Endothelial cell of umbilical vein (primary cell): ENCODE measurements around the gene TMPRSS13. TPM values are rescaled to one million over a fixed set of nuclear protein-coding genes. Genes with fewer than 3 reads are reported as not detected.
A peak's percentile ranks its signal among the peaks of the same experiment; 100 is the strongest.

ENCODE experiments used
- BruUV-seq: library from RNA; stranded (reverse); fragments of 400-500 nt; replicated peaks from 2 replicates; lab custom pipeline; 2021; lab: Mats Ljungman, UMichigan
- CTCF ChIA-PET: fragments of 300-600, 350-600 bp; sonication (Branson Sonifier 250); formaldehyde crosslinking; loops from one replicate; lab custom pipeline; 2021; ENCODE audit warnings: antibody characterized with exemption, inconsistent platforms; lab: Charles Lee
- POLR2A ChIA-PET: fragments of 300-600, 350-600 bp; sonication (Branson Sonifier 250); formaldehyde crosslinking; loops from one replicate; lab custom pipeline; 2021; ENCODE audit warnings: antibody characterized with exemption, inconsistent platforms; lab: Charles Lee
- DNase-seq: peaks from one replicate; pipeline ENCODE4 v3.0.0-alpha.2; 2011; ENCODE audit warnings: low read depth, low spot score
- FAIRE-seq: peaks from 2 replicates; lab custom pipeline; 2011; peaks lifted over from hg19 to GRCh38; lab: Jason Lieb, UNC
- H2AFZ ChIP-seq: 2 replicates; pipeline ENCODE4 v1.6.0; 2012; ENCODE audit warnings: low read depth, low read length, control low read depth, inconsistent platforms
- H3K27ac ChIP-seq: 2 replicates; pipeline ENCODE4 v1.5.1; 2011; ENCODE audit warnings: low read depth, mild to moderate bottlenecking, control low read depth, low read length, moderate library complexity; ENCODE audit not compliant: insufficient read depth
- H3K27me3 ChIP-seq, 2 experiments: 2 replicates each; pipeline versions ENCODE4 v1.6.0 to v1.6.1; 2011; ENCODE audit warnings: low read length in 2 of 2, mixed read lengths in 1 of 2; ENCODE audit not compliant: control insufficient read depth in 2 of 2, insufficient read depth in 2 of 2
- H3K36me3 ChIP-seq, 2 experiments: 2 replicates in 1 of 2; 3 replicates in 1 of 2; pipeline ENCODE4 v1.5.1; 2011; ENCODE audit warnings: low read length in 2 of 2, mild to moderate bottlenecking in 1 of 2, moderate library complexity in 1 of 2; ENCODE audit not compliant: control insufficient read depth in 2 of 2, insufficient read depth in 2 of 2; ENCODE audit errors: extremely low read depth in 1 of 2
- H3K4me1 ChIP-seq: 3 replicates; pipeline ENCODE4 v1.5.1; 2011; ENCODE audit warnings: mild to moderate bottlenecking, low read length; ENCODE audit not compliant: control insufficient read depth, insufficient read depth; ENCODE audit errors: extremely low read depth
- H3K4me2 ChIP-seq: 2 replicates; pipeline ENCODE4 v1.6.1; 2011; ENCODE audit warnings: low read length, control low read depth, mixed read lengths; ENCODE audit not compliant: insufficient read depth
- H3K4me3 ChIP-seq, 3 experiments: fragments of 200-600 bp in 1 of 3; sonication (generic), shearing (Covaris generic) in 1 of 3; replicated peaks in 1 of 3; 2 replicates each; pipeline ENCODE4 v1.5.1; 2011 to 2016; ENCODE audit warnings: control low read depth in 3 of 3, low read length in 3 of 3, mild to moderate bottlenecking in 2 of 3, inconsistent platforms in 1 of 3, low read depth in 1 of 3, moderate library complexity in 1 of 3; ENCODE audit not compliant: insufficient read depth in 1 of 3
- H3K79me2 ChIP-seq: 2 replicates; pipeline ENCODE4 v1.6.0; 2012; ENCODE audit warnings: low read length, inconsistent platforms; ENCODE audit not compliant: control insufficient read depth, insufficient read depth
- H3K9ac ChIP-seq: replicated peaks from 2 replicates; pipeline ENCODE3; 2011; ENCODE audit warnings: low read length, control low read depth; ENCODE audit not compliant: insufficient read depth; ENCODE audit errors: extremely low read depth
- H3K9me1 ChIP-seq: replicated peaks from 3 replicates; pipeline ENCODE4 v1.6.0; 2011; ENCODE audit warnings: mild to moderate bottlenecking, low read length; ENCODE audit not compliant: control insufficient read depth, insufficient read depth; ENCODE audit errors: extremely low read depth
- H3K9me3 ChIP-seq: replicated peaks from 2 replicates; pipeline ENCODE4 v1.5.1; 2012; ENCODE audit warnings: low read length, inconsistent platforms; ENCODE audit not compliant: control insufficient read depth, insufficient read depth
- H4K20me1 ChIP-seq: replicated peaks from 2 replicates; pipeline ENCODE3; 2011; ENCODE audit warnings: mild to moderate bottlenecking, low read length; ENCODE audit not compliant: control insufficient read depth, insufficient read depth; ENCODE audit errors: extremely low read depth
- CTCF ChIP-seq, 2 donors: IDR thresholded peaks; 1 replicate in 1 of 2; 2 replicates in 1 of 2; pipeline ENCODE4 v1.5.1; 2011; ENCODE audit warnings: low read length in 2 of 2, mild to moderate bottlenecking in 2 of 2, moderate library complexity in 2 of 2, control low read depth in 1 of 2, inconsistent platforms in 1 of 2, low read depth in 1 of 2; ENCODE audit not compliant: insufficient read depth in 1 of 2; ENCODE audit errors: extremely low read depth in 1 of 2
- EZH2 ChIP-seq: IDR thresholded peaks from 2 replicates; pipeline ENCODE4 v1.6.1; 2012; ENCODE audit warnings: borderline replicate concordance, low read depth, mild to moderate bottlenecking, moderate library complexity, low read length, inconsistent platforms; ENCODE audit not compliant: severe bottlenecking
- FOS ChIP-seq: IDR thresholded peaks from 2 replicates; pipeline ENCODE4 v1.6.1; 2011; ENCODE audit warnings: mild to moderate bottlenecking, low read length, moderate library complexity, borderline replicate concordance; ENCODE audit not compliant: insufficient read depth
- GATA2 ChIP-seq: IDR thresholded peaks from 2 replicates; pipeline ENCODE4 v1.7.0; 2011; ENCODE audit warnings: low read depth, mild to moderate bottlenecking, moderate library complexity, mixed read lengths, low read length; ENCODE audit not compliant: insufficient read length, insufficient read depth
- JUN ChIP-seq: IDR thresholded peaks from 2 replicates; pipeline ENCODE4 v1.6.1; 2011; ENCODE audit warnings: borderline replicate concordance, low read depth; ENCODE audit not compliant: insufficient read length, insufficient read depth
- MAX ChIP-seq: IDR thresholded peaks from 2 replicates; pipeline ENCODE4 v1.6.1; 2011; ENCODE audit not compliant: insufficient read depth, insufficient read length
- MYC ChIP-seq: IDR thresholded peaks from one replicate; pipeline ENCODE4 v1.6.1; 2011; ENCODE audit warnings: mild to moderate bottlenecking, low read depth, low read length
- POLR2A ChIP-seq: IDR thresholded peaks from 2 replicates; pipeline ENCODE4 v1.6.1; 2012; ENCODE audit warnings: low read depth, mild to moderate bottlenecking, control low read depth, low read length
- POLR2AphosphoS5 ChIP-seq: IDR thresholded peaks from 2 replicates; pipeline ENCODE4 v1.6.1; 2012; ENCODE audit warnings: low read depth, mild to moderate bottlenecking, control low read depth, low read length, moderate library complexity; ENCODE audit not compliant: insufficient read depth
- dilution Hi-C: fragments of 300-500 bp; cut with MboI; formaldehyde crosslinking; loops from one replicate; pipeline ENCODE4 v1.15.0; 2019; ENCODE audit warnings: low sequenced_read_pairs; ENCODE audit not compliant: extremely low pct_ligation_motif_present
- intact Hi-C: fragments of 100-400 bp; cut with micrococcal nuclease; formaldehyde crosslinking; loops from one replicate; pipeline ENCODE4 v1.10.0; 2022
- polyA plus RNA-seq, 4 experiments: library from polyadenylated mRNA; depleted of rRNA in 3 of 4; stranded (reverse) in 3 of 4; unstranded in 1 of 4; fragments of >200 nt; gene quantifications; 2 replicates each; pipeline versions ENCODE4 v1.2.1 to v1.2.3, GENCODE V29; 2011 to 2012; ENCODE audit warnings: missing spikeins in 1 of 4
- total RNA-seq: library from RNA; stranded (reverse); gene quantifications from 2 replicates; pipeline ENCODE4 v1.2.3, GENCODE V29; 2021

The TMPRSS13 gene
- total and polyA plus RNA-seq, 2 donors (not counting 3 experiments of a cell fraction or from before 2014, with no cell fraction given): 0.22 to 0.46 TPM

GRCh38 chr11:117906710-117907109 lies 22.5 kb downstream of the TMPRSS13 start:
- peak overlapping the region; percentile 36 for H2AFZ ChIP-seq
- H3K4me1 ChIP-seq: peaks cover 5% of the 10 kb centered on the region
- H3K27me3 ChIP-seq: no peaks in the 10 kb centered on the region
- FAIRE-seq: no peak
- no peak overlapping the region for H3K9ac ChIP-seq
- POLR2A ChIA-PET: no interaction called here
- no peaks in the 10 kb centered on the region for H3K36me3 ChIP-seq
- CTCF ChIA-PET: interaction anchor here (0.7 to 2.9 kb wide), 10 partner anchors 14 to 481 kb away, joined by 3 to 22 read pairs (median 5); no protein-coding TSS in a partner anchor
- no peaks in the 10 kb centered on the region for H4K20me1 ChIP-seq
- H3K4me3 ChIP-seq: no peak overlapping the region
- H3K9me1 ChIP-seq: no peaks in the 10 kb centered on the region
- H3K9me3 ChIP-seq: no peaks in the 10 kb centered on the region
- intact Hi-C loops (loop anchor here (1.0 kb wide), 3 partner anchors 41 to 83 kb away; no protein-coding TSS in a partner anchor), dilution Hi-C loops (no loop called here)
- no peak for DNase-seq
- TF ChIP-seq EZH2 (no peak), JUN (no peak), POLR2AphosphoS5 (no peak), FOS (no peak), CTCF (IDR thresholded peaks at IDR 0.05; ENCODE audit: extremely low read depth in 1 of 2, insufficient read depth in 1 of 2, low read depth in 1 of 2, low read length in 2 of 2) (no peak), GATA2 (no peak), MAX (no peak), POLR2A (no peak), MYC (no peak)
- H3K79me2 ChIP-seq: no peaks in the 10 kb centered on the region
- H3K27ac ChIP-seq: no peak overlapping the region
- TSS peak; percentile 48 for BruUV-seq
- H3K4me2 ChIP-seq: no peak overlapping the region
